Stimulated activated CD4-positive, alpha-beta T cell treated with anti-CD3 and anti-CD28 coated beads, TNF-alpha, amount 100 ng/mL, for 48 hours (primary cell): ENCODE data around the gene MRPL36.

Source experiments
- DNase-seq, 3 donors: peaks; one replicate each; pipeline ENCODE4 v3.0.0-alpha.2; 2020; ENCODE audit warnings: low read depth in 3 of 3

Gene MRPL36

DNA sequence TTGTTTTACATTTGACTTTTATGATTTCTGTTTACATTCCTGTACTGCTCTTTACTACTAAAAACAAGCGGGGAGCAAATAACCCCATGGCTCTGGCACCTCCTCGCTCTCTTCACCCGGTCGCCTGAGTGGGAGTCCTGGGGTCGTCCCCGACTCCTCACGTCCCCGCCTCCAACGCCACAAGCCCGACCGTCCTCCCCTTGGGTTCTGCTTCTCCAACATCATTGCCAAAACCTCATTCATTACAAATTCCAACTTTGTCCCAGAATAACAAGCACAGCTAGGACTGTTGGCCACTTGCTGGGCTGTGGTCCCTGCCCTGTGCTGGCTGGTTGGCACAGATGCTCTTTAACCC is 35.1 kb downstream of the MRPL36 start:
- DNase-seq, result no peak

DNA sequence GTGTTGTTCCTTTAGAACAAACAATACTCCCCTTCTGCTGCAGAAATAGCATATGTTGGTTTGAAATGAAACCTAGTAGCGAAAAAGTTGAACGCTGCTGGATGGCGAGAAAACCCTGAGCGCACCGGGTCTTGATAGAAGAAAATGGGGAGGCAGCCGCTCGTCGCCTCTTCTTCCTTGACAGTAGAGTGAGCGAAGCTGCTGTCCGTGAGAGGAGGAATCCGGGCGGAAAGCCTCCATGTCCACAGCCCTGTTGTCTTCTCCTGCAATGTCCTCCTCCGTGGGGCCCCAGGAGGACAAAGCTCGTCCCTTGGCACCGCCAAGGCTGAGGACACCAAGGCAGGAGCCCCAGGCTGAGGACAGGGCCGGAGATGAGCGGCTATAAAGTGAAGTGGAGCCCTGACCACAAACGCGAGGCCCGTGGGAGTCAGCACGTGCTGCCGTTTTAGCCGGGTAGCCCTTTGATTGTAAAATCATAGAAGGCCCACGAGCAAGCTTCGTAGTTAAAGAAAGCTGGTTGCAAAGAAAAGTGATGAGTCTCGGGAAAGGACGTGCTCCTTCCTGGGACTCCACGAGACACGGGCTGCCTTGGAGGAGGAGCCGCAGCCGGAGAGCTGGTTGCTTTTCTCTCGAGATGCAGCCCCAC is 35.6 kb downstream of the MRPL36 start:
- no peak for DNase-seq

DNA sequence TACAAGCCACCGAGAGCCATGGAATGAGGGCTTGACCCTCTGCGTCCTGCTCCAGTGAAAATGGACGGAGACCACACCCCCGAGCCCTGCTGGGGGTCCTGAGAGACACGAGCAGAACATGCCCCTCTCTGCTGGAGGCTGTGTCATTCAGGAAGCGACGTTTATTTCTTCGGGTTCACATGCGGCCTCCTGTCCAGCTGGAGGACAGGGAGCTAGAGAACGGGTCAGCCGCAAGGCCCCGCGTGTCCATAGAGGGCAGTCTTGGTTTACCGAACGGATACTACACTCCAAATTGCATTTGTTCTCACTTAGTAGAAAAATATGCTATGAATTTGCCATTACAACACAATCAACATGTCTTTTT is 36.1 kb downstream of the MRPL36 start:
- DNase-seq, result peak in 2 of 3 donors; percentile 9 to 27

DNA sequence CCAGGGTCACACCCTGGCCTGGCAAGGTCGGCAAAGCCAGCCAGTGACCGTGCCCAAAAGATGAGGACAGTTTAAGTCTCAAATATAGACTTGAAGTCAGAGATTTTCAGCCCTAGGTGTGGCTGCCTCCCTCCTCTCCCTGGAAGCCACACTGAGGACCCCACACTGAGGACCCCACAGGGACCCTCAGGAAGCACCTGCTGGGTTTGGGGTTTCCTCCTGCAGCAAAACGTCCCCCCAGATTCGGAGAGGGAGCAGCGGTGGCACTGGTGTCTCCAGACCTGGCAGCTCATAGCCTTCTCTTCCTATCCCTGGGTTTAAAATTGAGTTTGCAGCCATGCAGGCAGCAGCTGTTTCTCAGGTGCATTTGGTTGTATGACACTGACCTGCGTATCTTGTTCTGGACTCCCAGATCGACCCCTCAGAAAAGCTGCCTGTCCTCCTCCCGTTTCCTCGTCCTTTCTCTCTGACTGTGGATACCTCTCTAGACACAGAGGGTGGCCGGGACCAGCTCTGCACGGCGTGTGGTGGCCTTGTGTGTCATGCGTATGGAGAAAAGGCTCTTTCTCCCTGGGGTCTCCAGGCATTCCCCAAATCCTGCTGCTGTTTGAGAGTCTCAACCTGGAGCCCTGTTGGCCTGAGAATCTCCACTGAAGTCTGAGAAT is 36.6 kb downstream of the MRPL36 start:
- DNase-seq, result no peak

DNA sequence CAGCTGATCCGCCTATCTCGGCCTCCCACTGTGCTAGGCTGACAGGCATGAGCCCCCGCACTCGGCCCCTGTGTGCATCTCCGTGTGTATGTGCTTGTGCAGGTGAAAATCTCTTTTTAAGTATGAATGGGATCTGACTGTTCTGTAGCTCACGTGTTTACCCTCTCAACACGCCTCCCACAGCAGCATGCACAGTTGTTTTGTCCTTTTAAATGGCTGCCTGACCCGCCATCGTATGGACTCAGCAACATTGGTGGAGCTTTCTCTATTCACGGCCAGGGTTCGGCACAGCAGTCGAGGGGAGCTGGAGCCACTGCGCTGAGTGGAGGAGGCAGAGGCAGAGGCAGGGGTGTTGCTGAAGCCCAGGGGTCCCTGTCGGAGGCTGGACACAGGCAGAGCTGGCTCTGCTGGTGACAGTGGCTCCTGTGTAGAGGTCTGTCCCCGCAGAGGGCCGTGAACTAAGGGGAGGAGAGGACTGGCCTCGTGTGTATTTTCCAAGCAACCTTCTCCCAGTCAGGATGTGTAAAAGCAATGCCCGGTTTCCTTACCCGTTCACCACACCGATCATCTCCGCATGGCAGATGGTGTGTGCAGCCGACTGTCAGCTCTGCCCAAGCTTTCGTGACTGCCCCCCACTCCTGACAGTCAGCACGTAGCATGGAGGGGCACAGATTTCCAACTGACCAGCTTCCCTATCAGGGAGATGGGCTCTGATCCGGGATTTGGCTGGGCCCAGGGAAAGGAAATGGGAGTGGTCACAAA is 37.3 kb downstream of the MRPL36 start:
- no peak for DNase-seq

DNA sequence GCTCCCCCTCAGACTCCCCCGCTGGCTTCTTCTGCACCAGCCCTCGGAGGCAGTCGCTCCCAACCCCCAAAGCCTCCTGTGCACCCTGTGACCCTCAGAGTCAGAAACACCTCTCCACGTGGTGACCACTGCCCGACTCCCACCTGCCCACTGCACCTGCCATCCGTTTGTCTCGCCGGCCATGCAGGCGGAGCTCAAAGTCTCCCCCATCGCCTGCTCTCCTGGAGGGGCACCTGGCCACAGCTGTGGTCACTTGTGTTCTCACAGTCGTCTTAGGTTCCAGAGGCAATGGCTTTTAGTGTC is 38.2 kb downstream of the MRPL36 start:
- no peak for DNase-seq

DNA sequence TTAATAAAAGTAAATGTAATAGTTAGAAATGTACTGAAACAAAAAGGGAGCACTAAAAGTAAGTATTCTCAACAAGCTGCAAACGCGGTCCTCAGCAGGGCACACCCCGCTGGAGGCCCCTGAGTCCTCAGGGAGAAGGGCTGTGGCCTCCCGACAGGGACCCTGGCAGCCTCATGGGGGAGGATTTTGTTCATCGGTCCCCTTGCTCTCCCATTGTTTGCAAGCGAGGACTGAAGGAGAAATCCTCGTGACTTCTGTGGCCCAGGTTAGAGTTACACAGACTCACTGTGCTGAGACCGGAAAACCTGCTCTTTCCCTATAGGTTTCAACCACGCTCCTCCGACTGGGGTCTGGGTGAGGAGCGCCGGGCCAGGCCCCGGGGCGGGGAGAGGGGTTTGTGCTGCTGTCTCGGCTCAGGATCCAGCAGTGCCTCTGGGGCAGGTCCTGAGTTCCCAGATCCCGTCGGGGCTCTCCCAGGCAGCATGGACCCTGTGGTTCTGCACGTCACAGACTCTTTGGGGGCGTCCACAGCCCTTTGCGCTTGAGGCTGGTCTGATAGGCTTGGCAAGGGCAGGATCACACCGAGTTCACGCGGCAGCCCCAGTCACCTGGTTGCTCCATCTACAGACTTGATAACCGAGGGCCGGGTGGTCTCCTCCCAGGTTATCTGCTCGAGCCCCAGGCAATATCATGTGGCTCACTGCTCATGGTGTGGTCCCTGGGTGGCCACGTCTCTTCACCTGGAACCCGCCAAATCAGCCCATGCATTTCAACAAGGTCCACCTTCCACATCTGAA is 38.8 kb downstream of the MRPL36 start:
- no peak for DNase-seq

DNA sequence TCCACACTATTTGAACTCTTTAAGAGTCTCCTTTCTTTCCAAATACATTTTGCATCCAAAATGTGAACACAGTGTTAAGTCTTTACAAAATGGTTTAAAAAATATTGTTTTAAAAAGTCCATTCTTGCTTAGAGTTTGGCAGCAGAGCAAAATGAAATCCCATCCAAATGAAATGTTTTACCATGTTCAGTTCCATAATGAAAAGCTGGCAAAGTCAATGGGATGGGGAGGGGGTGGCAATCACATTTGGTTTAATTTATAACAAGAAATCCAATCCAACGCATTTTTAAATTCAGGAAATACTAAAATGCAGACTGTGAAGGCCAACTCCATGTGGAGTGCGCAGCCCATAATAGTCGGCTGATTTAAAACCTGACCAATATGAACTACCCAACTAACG is 39.4 kb downstream of the MRPL36 start:
- DNase-seq, result no peak

DNA sequence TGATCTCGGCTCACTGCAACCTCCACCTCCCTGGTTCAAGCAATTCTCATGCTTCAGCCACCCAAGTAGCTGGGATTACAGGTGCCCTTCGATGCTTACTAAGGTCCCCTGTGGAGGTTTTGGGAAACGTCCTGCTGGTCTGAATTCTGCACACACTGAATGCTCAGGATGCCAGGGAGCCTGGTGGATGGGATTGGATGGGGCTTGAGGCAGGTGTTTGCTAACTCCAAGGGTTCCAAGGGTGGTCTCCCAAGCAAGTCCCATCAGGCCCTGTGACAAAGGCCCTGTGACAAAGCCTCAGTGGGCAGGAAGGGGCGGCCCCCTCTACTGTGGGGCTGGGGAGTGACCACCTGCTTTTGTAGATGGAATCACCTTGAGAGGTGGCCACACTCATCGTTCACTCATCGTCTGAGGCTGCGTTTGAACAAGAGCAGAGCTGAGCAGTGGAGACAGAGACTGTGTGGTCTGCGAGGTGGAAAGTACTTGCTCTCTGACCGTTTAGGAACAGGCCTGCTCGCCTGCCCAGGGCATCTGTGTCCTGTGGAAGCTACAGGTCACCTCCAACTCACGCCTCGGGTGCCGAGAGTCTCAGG is 40.2 kb downstream of the MRPL36 start:
- no peak for DNase-seq

DNA sequence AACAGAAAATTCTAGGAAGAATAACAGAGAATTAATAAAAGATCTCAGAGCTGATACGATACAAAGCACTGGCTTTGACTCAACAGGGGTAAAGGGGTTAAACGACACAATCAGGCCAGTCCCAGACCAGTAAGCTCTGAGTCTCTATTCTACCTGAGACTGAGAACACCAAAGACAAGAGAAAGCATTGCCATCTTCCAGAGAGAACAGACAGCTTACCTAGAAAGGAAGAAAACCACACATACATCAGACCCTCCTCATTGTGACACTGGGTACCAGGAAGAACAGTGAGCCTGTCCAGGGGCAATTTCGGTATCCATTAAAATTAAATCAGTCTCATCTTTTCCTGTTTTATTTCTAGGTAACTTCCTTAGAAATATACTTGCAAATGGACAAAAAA is 41.1 kb downstream of the MRPL36 start:
- no peak for DNase-seq

DNA sequence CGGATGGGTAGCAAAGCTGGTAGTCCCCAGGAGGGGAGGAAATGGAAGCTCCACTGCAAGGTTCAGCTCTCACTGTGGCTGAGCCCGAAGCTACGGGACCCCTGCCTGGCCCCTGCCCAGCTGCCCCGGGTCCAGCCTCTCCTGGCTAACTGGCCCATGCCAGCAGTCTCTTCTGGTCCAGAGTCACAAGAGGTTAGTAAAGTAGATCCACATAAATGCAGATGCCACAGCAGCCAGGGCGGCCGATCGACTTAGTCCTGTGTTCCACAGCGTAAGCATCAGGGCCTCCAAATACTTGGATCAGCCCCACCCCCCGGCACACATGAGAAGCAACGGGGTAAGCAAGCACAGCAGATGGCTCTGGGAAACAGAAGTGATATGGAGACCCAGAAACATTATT is 42.1 kb downstream of the MRPL36 start:
- no peak for DNase-seq

DNA sequence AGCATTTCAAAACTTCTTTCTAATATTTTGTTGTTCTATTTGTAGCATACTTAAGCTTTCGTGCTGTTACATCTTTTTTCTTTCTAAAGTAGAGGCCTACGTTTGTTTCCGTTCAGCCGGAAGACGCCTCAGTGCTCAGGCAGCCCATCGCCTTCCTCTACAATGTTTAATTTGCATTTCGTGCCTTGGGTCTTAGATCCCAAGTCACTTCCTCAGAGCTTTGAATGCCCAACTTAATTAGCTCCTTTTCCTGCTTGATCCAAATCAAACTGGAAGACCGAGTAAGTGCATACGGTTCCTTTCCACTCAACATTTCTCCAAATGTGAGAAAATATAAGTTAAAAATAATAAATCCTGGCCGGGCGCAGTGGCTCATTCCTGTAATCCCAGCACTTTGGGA is 43.2 kb downstream of the MRPL36 start:
- DNase-seq, result no peak

DNA sequence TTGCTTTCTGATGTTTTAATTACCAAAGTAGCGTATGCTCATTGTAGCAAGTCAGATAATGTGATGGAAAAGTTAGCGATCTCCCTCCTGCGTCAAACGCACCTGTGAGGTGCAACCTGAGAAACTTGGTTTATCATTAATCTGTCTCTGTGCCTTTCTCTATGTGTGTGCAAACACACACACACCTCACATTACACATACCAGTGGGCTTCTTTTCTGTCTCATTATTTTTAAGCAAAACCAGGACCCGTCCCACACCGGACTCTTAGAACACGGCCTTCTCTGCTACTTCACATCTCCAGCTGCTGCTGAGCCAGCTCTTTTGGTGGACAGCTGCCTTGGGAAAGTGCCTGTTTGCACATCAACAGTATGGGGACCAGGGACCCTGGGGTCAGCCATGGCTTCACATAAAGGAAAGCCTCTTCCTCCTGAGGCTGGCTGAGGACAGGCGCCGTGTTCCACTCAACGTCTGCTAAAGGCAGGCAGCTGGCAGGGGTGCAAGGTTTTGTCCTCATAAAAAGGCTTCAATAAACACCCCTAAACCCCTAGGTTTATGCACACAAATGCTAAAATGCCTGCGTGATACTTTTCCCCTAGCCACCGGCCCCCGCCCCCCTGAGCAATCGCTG is 44.2 kb downstream of the MRPL36 start:
- DNase-seq, result no peak

DNA sequence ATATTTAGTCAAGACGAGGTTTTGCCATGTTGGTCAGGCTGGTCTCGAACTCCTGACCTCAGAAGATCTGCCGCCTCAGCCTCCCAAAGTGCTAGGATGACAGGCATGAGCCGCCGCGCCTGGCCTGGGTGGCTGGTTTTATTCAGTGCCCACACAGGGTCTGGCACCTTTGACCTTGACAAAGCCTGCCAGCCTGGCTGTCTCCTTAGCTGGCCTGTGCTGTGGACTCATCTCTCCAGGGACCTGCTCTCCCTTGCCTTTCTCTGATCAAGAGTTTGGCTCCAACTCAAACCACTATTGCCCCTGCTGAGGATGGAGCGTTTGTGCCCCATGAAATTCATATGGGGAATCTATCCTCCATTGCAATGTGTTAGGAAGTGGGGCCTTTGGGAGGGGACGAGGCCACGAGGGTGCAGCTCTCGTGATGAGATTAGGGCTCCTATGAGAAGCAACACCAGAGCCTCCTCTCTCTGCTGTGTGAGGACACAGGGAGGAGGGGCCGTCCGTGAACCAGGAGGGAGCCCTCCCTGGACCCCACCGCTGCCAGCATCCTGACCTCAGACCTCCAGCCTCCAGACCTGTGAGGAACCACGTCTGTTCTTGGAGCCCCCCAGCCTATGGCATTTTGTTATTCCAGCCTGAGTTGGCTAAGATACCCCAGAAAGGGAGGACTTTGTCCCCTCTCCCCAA is 45.0 kb downstream of the MRPL36 start:
- no peak for DNase-seq

DNA sequence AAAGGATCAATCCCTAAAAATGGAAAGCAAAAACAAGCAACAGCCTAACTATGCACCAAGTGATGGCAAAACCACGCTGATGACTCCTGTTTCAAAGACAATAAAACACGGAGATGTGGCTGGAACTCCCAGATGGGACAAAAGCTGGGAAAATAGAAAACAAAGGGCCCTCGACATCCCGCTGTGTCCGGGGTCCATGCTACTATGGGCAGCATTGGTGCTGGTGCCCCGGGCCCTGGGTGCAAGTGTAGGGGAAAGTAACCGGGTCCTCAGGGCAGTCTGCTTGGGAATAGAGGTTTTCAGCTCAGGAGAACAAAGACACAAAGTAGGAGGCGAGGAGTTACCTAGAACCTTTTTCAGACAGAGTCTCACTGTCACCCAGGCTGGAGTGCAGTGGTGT is 46.1 kb downstream of the MRPL36 start:
- no peak for DNase-seq

DNA sequence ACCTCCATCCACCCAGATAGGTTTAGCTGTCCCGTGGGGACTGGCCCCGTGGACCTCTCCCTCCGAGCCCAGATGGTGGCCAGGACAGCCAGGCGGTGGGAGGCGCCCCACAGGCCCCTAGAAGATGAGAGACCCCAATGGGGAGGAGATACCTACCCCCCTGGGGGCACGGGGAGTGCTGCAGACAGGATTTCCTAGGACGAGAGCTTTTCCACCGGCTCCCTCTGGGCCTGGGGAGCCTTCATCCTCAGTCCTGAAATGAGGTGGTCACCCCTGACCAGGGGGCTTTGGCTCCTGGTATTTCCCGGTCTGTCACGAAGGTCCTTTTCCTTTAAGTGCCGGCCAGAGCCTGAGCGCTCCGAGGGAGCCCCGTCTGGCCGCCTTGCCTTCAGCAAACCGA is 46.8 kb downstream of the MRPL36 start:
- DNase-seq, result no peak

DNA sequence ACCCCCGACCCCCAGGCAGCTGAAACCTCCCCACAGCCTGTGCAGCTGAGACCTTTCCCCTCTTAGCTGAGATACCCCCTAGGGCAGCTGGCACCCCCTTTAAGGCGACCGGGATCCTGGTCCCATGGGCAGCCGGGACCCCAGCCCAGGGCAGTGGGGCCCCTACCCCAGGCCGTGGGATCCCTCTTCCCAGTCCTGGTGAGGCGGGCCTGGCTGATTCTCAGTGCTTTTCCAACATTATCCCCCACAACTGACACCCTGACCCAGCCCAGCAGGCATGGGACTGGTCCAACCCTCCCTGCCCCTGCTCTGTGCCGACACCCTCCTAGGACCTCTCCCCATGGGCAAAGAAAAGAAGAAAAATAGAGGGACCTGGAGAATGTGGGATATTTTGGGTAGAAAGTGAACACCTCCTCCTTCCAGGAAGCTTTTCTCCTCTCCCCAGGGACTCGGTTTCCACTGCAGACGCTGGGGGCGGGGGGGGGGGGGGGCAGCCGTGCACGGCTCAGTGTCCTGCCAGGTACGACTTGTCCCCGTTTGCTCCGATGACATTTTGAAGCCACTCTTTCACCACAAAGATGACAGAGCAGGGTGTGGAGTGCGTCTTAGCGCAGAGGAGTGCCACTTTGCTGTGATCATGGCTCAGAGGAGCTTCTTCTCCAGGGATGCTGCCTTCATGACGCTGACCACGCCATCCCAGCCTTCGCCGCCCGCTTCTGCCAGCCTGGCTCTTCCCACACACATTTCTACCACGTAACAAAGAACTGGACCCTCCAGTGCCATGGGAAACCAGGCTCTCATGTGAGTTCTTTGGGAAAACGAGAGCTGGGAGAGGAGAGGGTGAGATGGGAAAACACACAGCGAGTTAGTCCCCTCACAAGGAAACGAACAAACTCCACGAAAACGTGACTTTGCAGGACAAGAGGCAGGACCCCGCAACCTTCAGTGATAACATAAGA is 47.5 kb downstream of the MRPL36 start:
- DNase-seq, result no peak

DNA sequence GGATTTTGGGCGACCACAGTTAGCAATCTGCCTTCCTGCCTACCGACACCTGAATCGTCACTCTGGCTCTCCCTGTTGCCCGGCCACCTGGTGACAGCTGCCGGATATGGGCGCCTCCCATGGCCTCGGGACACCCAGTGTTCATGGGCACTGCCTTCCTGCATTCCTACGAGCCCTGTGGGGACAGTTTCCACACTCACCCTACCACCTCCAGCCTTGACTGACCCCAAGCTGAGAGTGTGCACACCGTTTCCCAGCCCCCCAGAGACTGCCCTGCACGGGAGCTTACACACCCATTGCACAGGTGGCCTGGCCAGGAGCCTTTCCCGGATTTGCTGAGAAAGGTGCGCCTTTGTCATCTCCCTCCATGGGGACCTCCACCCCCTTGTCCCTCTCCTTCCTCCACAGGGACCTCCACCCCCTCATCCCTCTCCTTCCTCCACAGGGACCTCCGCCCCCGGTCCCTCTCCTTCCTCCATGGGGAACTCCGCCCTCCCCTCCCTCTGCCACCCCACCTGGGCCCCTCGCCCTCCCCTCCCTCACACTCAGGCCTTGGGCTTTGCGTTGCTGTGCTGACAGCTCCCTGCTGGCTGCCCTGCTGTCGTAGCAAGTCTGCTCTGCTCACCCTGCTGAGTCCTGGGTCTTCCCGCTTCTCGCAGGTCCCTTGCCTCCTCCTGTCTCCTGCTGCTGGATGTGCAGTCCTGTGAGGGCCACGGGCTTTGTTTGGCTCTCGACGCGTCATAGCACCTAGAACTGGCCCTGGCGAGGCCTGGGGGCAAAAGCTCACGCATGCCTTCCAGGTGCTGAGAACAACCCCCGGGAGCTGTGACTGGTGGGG is 48.4 kb downstream of the MRPL36 start:
- no peak for DNase-seq

DNA sequence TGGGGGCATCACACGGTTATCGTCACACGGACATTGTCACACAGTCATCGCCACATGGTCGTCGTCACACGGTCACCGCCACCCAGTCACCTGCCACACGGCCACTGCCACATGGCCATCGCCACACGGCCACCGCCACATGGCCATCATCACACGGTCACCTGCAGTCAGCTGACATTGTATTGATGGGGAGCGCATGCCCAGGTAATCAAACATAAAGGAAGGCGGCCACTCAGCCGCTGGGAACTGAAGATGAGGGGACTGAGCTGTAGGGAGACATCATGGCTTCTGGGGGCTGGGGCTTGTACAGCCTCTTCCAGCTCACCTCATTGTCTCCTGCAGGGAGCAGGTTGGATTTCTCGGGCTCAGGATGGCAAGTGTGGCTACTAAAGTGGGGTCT is 49.2 kb downstream of the MRPL36 start:
- no peak for DNase-seq
